NCI-H1048 (cell line): Measurements from ENCODE around the gene CCNG2.

Experiments used
- DNase-seq: peaks from one replicate; lab custom pipeline; 2025; lab: John Stamatoyannopoulos, UW

CCNG2 gene

GRCh38 chr4:77203380-77204197 is 46.6 kb downstream of the CCNG2 start:
- peak; percentile 28 for DNase-seq

GRCh38 chr4:77204621-77205020 is 47.6 kb downstream of the CCNG2 start:
- no peak for DNase-seq

GRCh38 chr4:77209012-77209411 is 52.0 kb downstream of the CCNG2 start:
- no peak for DNase-seq

- DNase-seq, result no peak
Measured at GRCh38 chr4:77209936-77210335, 52.9 kb downstream of the CCNG2 start.

GRCh38 chr4:77215107-77215506 is 58.1 kb downstream of the CCNG2 start:
- no peak for DNase-seq

- DNase-seq, result no peak
Measured at GRCh38 chr4:77217526-77217925, 60.5 kb downstream of the CCNG2 start.

- no peak for DNase-seq
Measured at GRCh38 chr4:77219266-77219665, 62.3 kb downstream of the CCNG2 start.
